Stimulated activated naive CD8-positive, alpha-beta T cell treated with anti-CD3 and anti-CD28 coated beads, Interleukin-15, amount 100 ng/mL, for 72 hours (primary cell): ENCODE data around the gene SF3B3.
A peak's percentile ranks its signal among the peaks of the same experiment; 100 is the strongest.
"Not testable (repeated sequence)": the region's sequence is repeated elsewhere in the genome, so short reads cannot be mapped to it uniquely, and the experiment has no call there.

Experiments
- ATAC-seq: fragments of 150-1000 bp; cut with Tn5 transposase; 2 replicates; pipeline ENCODE4 v1.10.0; 2021; ENCODE audit warnings: mild to moderate bottlenecking, moderate library complexity
- DNase-seq, 2 donors: peaks; one replicate each; pipeline ENCODE4 v3.0.0; 2021 to 2022
- H3K27ac Mint-ChIP-seq, 2 donors: one replicate each; pipeline ENCODE4 v1.8.0; 2022; ENCODE audit warnings: mild to moderate bottlenecking in 2 of 2, mixed read lengths in 2 of 2, moderate library complexity in 2 of 2
- H3K27me3 Mint-ChIP-seq: one replicate; pipeline ENCODE4 v1.8.0; 2022; ENCODE audit warnings: mixed read lengths
- H3K4me1 Mint-ChIP-seq: one replicate; pipeline ENCODE4 v1.8.0; 2022; ENCODE audit warnings: mild to moderate bottlenecking, mixed read lengths
- H3K4me3 Mint-ChIP-seq, 2 donors: one replicate each; pipeline ENCODE4 v1.8.0; 2022; ENCODE audit warnings: mild to moderate bottlenecking in 2 of 2, mixed read lengths in 2 of 2, moderate library complexity in 1 of 2
- H3K9me3 Mint-ChIP-seq, 2 donors: one replicate each; pipeline ENCODE4 v1.8.0; 2022; ENCODE audit warnings: mixed read lengths in 2 of 2

Gene SF3B3

DNA sequence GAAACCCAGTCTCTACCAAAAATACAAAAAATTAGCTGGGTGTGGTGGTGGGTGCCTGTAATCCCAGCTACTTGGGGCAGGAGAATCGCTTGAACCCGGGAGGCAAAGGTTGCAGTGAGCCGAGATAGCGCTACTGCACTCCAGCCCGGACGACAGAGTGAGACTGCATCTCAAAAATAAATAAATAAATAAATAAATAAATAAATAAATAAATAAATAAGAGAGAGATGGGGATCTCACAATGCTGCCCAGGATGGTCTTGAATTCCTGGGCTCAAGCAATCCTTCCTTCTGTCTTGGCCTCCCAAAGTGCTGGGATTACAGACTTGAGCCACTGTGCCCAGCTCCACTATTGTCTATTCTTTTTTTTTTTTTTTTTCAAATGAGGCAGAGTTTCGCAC, 6.3 kb downstream of the SF3B3 start:
- H3K4me3 Mint-ChIP-seq, H3K27ac Mint-ChIP-seq, ATAC-seq, DNase-seq, H3K9me3 Mint-ChIP-seq, H3K27me3 Mint-ChIP-seq: not testable (repeated sequence)
- H3K4me1 Mint-ChIP-seq: peaks cover 62% of the 10 kb centered on the region

DNA sequence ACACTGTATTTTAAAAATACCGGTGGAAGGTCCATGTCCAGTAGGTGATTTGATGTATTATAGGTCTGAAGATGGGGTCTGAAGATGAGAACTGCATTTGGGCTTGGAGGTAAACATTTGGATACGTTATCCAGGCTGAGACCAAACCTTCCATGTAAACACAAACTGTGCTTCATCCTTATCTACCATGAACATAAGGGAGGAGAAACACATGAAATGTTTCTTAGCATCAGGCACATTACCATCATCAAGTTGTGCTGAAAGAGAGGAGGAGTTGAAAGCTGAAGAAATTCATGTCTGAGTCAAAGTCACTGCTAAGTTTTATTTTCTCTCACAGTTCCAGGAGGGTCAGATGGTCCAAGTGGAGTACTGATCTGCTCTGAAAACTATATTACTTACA, 11.4 kb downstream of the SF3B3 start:
- DNase-seq: no peak
- Mint-ChIP-seq H3K4me3 (no peak overlapping the region), H3K4me1 (peaks cover 39% of the 10 kb centered on the region), H3K27ac (peak overlapping the region in 1 of 2 donors; percentile 31), H3K27me3 (no peaks in the 10 kb centered on the region), H3K9me3 (no peaks in the 10 kb centered on the region)
- ATAC-seq: no peak

DNA sequence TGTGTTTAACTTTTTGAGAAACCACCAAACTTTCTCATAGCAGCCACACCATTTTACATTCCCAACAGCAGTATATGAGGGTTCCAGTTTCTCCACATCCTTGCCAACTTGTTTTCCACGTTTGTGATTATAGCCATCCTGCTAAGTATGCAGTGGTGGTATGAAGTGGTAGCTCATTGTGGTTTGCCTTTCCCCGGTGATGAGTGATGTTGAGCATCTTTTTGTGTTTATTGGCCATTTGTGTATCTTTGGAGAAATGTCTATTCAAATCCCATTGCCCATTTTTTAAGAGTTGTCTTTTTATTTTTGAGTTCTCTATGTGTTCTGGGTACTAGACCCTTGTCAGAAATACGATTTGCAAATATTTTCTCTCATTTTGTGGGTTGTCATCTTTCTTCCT, 17.4 kb downstream of the SF3B3 start:
- ATAC-seq: no peak
- Mint-ChIP-seq H3K4me3 (no peak overlapping the region), H3K4me1 (peaks cover 11% of the 10 kb centered on the region), H3K27me3 (no peaks in the 10 kb centered on the region), H3K27ac (no peak overlapping the region), H3K9me3 (no peaks in the 10 kb centered on the region)
- DNase-seq: no peak

DNA sequence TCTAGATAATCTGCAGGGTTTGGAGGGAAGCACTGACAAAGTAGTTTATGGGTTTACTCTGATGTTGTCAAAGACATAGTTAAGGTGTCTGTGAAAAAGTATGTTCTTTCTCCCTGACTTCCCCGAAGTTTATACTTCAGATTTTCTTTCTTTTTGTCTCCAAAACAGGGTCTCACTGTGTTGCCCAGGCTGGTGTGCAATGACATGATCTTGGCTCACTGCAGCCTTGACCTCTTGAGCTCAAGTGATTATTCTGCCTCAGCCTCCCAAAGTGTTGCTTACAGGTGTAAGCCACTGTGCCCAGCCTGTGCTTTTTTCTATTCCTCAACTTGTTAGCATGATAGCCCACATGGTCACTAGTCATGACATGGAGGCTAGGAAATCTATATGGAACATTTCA, 20.9 kb downstream of the SF3B3 start:
- H3K27me3 Mint-ChIP-seq: no peaks in the 10 kb centered on the region
- no peak overlapping the region for H3K27ac Mint-ChIP-seq
- DNase-seq: no peak
- H3K4me1 Mint-ChIP-seq: peaks cover 16% of the 10 kb centered on the region
- ATAC-seq: no peak
- no peak overlapping the region for H3K4me3 Mint-ChIP-seq
- no peaks in the 10 kb centered on the region for H3K9me3 Mint-ChIP-seq

DNA sequence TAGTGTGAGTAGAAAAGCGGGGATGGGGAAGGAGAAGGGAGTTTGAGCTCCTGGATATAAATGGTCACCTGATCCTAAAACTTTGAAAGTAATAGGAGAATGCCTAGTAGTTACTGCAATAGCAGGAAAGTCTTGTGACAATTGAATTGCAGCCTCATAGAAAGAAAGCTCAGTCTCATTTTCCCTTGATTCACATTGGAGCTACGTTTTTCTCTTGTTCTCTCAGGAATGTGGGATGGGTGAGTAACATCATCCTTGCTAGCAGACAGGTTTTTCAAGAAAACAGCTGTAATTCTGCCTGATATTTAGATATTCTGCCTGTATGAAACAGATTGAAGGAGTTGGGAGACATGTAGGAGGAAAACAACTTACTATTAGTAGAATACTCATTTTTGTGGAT, 25.3 kb downstream of the SF3B3 start:
- Mint-ChIP-seq H3K4me3 (no peak overlapping the region), H3K9me3 (no peaks in the 10 kb centered on the region), H3K4me1 (peaks cover 23% of the 10 kb centered on the region), H3K27me3 (no peaks in the 10 kb centered on the region), H3K27ac (peak overlapping the region in 1 of 2 donors; percentile 57)
- no peak for DNase-seq
- ATAC-seq: no peak

DNA sequence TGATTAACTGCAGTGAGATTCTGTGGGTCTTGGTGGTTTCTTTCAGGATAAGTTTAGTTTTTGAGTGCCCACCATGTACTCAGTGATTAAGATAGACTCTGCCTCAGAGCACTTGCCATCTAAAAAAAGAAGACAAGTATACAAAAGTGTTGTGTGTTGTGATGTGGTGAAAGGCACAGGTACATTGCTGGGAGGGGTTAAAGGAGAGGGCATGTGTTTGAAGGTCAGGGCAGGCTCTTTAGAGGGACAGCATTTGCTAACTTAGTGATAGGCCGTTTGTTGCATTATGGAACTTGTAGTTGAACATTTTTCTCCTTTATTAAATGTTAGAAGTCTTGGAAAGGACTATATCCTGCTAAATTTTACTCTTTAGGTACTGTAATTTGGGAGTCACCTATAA, 26.5 kb downstream of the SF3B3 start:
- Mint-ChIP-seq H3K4me3 (no peak overlapping the region), H3K4me1 (peaks cover 30% of the 10 kb centered on the region), H3K9me3 (no peaks in the 10 kb centered on the region), H3K27ac (no peak overlapping the region), H3K27me3 (no peaks in the 10 kb centered on the region)
- ATAC-seq (no peak), DNase-seq (no peak)

DNA sequence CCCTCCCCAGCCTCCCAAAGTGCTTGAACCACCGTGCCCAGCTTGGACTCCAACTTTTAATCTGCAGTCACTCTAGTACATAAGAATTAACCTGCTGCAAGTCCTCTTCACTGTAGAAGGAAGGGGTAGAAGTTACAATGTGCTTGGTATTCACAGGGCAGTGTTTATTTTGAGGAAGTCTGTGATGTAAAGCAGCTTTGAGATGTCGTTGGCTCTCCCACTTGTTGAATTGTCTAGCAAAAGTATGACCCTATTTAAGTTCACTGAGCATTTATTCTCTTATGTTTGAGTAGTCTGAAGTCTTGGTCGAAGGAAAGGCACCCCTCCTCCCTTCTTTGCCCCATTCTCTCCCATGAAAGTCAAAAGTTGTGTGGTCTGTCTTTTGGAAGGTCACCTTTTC, 28.2 kb downstream of the SF3B3 start:
- Mint-ChIP-seq H3K9me3 (no peaks in the 10 kb centered on the region), H3K4me1 (peaks cover 34% of the 10 kb centered on the region), H3K27ac (peak overlapping the region in 1 of 2 donors; percentile 26), H3K27me3 (no peaks in the 10 kb centered on the region), H3K4me3 (no peak overlapping the region)
- ATAC-seq (no peak), DNase-seq (no peak)

DNA sequence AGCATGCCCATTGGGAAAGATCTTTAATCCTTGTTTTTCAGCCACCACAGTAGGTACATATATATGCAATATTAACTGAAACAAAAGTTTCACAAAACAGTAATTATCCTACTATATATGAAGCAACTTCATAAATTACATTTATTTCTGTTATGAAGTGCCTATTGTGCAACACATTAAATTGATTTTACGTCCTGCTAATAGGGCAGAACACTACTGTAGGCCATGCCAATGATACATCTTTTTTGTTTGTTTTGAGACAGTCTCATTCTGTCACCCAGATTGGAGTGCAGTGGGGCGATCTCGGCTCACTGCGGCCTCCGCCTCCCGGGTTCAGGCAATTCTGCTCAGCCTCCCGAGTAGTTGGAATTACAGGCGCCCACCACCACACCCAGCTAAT, 29.1 kb downstream of the SF3B3 start:
- no peaks in the 10 kb centered on the region for H3K27me3 Mint-ChIP-seq
- no peak for ATAC-seq
- H3K9me3 Mint-ChIP-seq: no peaks in the 10 kb centered on the region
- peaks cover 34% of the 10 kb centered on the region for H3K4me1 Mint-ChIP-seq
- H3K4me3 Mint-ChIP-seq: no peak overlapping the region
- H3K27ac Mint-ChIP-seq: no peak overlapping the region
- no peak for DNase-seq

DNA sequence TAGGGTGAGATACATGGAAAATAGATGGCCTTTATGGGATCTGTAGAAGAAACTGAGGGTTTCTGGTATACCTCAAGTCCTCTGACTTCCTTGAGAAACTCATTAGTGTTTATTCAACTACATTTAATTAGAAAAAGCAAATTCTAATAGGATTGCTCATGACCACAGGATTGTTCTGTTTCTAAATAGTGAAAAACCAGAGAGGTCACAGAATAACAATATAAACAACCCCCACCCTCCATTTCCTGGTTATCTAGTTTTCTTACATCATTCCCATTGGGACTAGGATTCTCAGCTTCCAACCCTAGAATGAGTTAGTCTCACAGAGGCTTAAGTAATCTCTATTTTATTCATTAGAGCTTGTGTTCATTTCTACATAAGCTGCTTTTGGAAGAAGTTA, 30.0 kb downstream of the SF3B3 start:
- H3K27me3 Mint-ChIP-seq: no peaks in the 10 kb centered on the region
- DNase-seq (no peak), ATAC-seq (no peak)
- peak overlapping the region in 1 of 2 donors; percentile 57 for H3K27ac Mint-ChIP-seq
- no peaks in the 10 kb centered on the region for H3K9me3 Mint-ChIP-seq
- H3K4me1 Mint-ChIP-seq: peaks cover 26% of the 10 kb centered on the region
- no peak overlapping the region for H3K4me3 Mint-ChIP-seq

DNA sequence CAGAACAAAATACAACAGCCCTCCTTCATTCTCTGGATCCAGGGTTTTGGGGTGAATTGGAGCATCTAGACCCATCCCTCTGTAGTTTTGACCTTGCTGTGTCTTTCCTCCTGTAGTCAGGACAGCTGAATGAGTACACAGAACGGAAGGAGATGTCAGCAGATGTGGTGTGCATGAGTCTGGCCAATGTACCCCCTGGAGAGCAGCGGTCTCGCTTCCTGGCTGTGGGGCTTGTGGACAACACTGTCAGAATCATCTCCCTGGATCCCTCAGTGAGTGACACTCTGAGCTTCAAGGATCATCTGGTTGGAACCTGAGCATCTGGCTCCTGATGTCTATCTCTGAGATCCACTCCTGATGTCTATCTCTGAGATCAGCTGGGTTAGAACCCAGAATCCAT, 32.4 kb downstream of the SF3B3 start:
- DNase-seq: no peak
- Mint-ChIP-seq H3K4me1 (peaks cover 19% of the 10 kb centered on the region), H3K27ac (peak overlapping the region in 1 of 2 donors; percentile 75), H3K27me3 (no peaks in the 10 kb centered on the region), H3K4me3 (no peak overlapping the region), H3K9me3 (no peaks in the 10 kb centered on the region)
- ATAC-seq: no peak

DNA sequence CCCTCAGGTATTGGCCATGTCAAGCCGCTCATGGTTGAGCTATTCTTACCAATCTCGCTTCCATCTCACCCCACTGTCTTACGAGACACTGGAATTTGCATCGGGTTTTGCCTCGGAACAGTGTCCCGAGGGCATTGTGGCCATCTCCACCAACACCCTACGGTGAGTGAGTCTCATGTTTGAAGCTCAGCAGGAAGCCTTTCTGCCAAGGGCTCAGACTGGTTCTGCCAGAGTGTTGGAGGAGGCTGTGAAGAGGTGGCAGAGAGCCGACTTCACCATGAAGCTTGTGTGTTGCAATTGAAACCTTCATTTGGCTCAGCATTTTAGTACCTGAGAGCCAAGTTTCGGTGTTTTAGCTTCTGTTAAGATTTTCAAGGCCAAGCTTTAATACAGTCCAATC, 38.0 kb downstream of the SF3B3 start:
- DNase-seq: no peak
- H3K9me3 Mint-ChIP-seq: no peaks in the 10 kb centered on the region
- peaks cover 9% of the 10 kb centered on the region for H3K4me1 Mint-ChIP-seq
- H3K27me3 Mint-ChIP-seq: no peaks in the 10 kb centered on the region
- H3K27ac Mint-ChIP-seq: peak overlapping the region in 1 of 2 donors; percentile 19
- no peak overlapping the region for H3K4me3 Mint-ChIP-seq
- ATAC-seq: no peak

DNA sequence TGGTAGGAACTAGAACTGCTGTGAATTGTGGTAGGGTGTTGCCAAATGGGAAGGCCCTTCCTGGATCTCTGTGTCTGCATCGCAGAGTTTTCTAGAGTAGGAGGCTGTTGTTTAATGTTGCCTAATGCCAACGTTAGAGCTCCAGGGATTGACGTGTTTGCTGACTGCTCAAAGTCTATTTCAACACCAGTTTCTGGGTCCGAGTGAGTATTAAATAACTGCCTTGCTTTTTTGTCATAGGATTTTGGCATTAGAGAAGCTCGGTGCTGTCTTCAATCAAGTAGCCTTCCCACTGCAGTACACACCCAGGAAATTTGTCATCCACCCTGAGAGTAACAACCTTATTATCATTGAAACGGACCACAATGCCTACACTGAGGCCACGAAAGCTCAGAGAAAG, 40.0 kb downstream of the SF3B3 start:
- H3K4me3 Mint-ChIP-seq: no peak overlapping the region
- DNase-seq (no peak), ATAC-seq (no peak)
- H3K4me1 Mint-ChIP-seq: peaks cover 9% of the 10 kb centered on the region
- H3K27me3 Mint-ChIP-seq: no peaks in the 10 kb centered on the region
- H3K9me3 Mint-ChIP-seq: no peaks in the 10 kb centered on the region
- peak overlapping the region; percentile 27 to 64 for H3K27ac Mint-ChIP-seq

DNA sequence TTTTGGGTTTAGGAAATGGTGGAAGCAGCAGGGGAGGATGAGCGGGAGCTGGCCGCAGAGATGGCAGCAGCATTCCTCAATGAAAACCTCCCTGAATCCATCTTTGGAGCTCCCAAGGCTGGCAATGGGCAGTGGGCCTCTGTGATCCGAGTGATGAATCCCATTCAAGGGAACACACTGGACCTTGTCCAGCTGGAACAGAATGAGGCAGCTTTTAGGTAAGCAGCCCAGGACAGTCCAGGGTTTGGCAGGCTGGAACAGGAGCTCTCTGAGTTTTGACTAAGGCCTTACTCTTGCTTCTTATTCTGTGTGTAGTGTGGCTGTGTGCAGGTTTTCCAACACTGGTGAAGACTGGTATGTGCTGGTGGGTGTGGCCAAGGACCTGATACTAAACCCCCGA, 41.4 kb downstream of the SF3B3 start:
- Mint-ChIP-seq H3K27me3 (no peaks in the 10 kb centered on the region), H3K27ac (peak overlapping the region; percentile 78 to 87), H3K9me3 (no peaks in the 10 kb centered on the region), H3K4me3 (no peak overlapping the region), H3K4me1 (peaks cover 6% of the 10 kb centered on the region)
- no peak for ATAC-seq
- DNase-seq: no peak

DNA sequence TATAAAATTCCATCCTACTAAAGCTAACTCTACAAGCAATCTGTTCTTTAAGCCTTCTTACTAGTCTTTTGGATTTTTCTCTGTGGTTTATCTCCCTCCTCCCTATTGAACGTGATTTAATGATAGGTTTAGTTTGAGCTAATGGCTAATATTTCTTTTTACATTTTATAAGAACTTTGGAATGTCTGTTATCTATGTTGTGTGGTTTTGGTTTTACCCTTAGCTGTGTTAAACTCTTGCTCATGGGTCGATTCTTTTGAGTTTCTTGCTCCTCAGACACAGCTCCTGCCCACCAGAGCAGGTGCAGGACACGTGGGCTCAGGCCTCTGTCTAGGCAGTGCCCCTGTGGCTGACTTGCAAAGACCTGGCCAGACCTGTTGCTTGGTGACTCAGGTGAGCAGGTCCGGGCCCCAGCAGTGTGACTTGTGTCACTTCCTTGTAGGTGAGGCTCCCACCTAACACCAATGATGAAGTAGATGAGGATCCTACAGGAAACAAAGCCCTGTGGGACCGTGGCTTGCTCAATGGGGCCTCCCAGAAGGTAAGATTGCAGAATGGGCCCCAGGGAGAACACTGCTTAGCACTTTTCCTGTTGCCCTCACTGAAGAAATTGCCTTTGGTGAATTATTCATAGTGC, 45.1 kb downstream of the SF3B3 start:
- DNase-seq: no peak
- Mint-ChIP-seq H3K27me3 (no peaks in the 10 kb centered on the region), H3K4me1 (peaks cover 30% of the 10 kb centered on the region), H3K4me3 (no peak overlapping the region), H3K9me3 (no peaks in the 10 kb centered on the region), H3K27ac (peak overlapping the region; percentile 66 to 78)
- no peak for ATAC-seq

DNA sequence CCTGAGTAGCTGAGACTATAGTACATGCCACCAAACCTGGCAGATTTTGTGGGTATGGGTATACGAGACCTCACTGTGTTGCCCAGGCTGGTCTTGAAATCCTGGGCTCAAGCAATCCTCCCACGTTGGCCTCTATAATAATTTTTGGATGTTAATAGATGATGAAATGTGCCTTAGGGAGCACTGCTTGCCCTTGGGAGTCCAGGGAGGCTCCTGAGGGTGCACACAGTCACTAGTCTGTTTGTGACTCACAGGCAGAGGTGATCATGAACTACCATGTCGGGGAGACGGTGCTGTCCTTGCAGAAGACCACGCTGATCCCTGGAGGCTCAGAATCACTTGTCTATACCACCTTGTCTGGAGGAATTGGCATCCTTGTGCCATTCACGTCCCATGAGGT, 46.1 kb downstream of the SF3B3 start:
- H3K9me3 Mint-ChIP-seq: no peaks in the 10 kb centered on the region
- H3K4me3 Mint-ChIP-seq: no peak overlapping the region
- DNase-seq (no peak), ATAC-seq (no peak)
- peaks cover 41% of the 10 kb centered on the region for H3K4me1 Mint-ChIP-seq
- H3K27me3 Mint-ChIP-seq: no peaks in the 10 kb centered on the region
- no peak overlapping the region for H3K27ac Mint-ChIP-seq

DNA sequence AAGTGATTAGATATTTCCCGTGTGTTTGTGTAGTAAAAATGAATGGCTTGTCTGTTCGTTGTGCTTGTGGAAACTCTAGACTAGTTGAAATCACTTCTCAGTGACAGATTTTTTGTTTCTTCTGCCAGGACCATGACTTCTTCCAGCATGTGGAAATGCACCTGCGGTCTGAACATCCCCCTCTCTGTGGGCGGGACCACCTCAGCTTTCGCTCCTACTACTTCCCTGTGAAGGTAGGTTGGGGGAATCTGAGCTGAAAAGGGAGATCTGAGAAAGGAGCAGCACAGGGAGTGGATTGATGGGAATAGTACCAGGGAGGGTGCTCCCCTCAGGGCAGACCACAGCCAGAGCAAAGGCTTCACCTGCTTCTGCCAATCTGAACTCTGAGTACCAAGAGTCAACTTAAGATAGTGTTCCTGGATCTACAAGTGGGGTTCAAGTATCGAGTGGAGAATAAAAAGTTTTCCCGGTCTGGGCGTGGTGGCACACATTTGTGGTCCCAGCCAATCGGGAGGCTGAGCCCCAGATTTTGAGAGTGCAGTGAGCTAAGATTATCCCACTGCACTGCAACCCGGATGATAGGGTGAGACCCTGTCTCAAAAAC, 47.5 kb downstream of the SF3B3 start:
- peak overlapping the region; percentile 81 to 96 for H3K27ac Mint-ChIP-seq
- ATAC-seq: no peak
- no peaks in the 10 kb centered on the region for H3K9me3 Mint-ChIP-seq
- H3K4me1 Mint-ChIP-seq: peaks cover 42% of the 10 kb centered on the region
- no peaks in the 10 kb centered on the region for H3K27me3 Mint-ChIP-seq
- no peak for DNase-seq
- no peak overlapping the region for H3K4me3 Mint-ChIP-seq

DNA sequence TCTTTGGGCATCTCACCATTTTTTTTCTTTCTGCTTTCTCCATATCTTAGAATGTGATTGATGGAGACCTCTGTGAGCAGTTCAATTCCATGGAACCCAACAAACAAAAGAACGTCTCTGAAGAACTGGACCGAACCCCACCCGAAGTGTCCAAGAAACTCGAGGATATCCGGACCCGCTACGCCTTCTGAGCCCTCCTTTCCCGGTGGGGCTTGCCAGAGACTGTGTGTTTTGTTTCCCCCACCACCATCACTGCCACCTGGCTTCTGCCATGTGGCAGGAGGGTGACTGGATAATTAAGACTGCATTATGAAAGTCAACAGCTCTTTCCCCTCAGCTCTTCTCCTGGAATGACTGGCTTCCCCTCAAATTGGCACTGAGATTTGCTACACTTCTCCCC, 48.0 kb downstream of the SF3B3 start:
- Mint-ChIP-seq H3K27me3 (no peaks in the 10 kb centered on the region), H3K4me1 (peaks cover 48% of the 10 kb centered on the region), H3K27ac (peak overlapping the region; percentile 92 to 93), H3K4me3 (peak overlapping the region in 1 of 2 donors; percentile 49), H3K9me3 (no peaks in the 10 kb centered on the region)
- ATAC-seq (peak; percentile 65), DNase-seq (no peak)
